Endothelial cell of umbilical vein (primary cell): ENCODE results near the gene RP9. TPM values are rescaled to one million over a fixed set of nuclear protein-coding genes. Genes with fewer than 3 reads are reported as not detected.

ENCODE experiments used
- BruUV-seq: library from RNA; stranded (reverse); fragments of 400-500 nt; replicated peaks from 2 replicates; lab custom pipeline; 2021; lab: Mats Ljungman, UMichigan
- CTCF ChIA-PET: fragments of 300-600, 350-600 bp; sonication (Branson Sonifier 250); formaldehyde crosslinking; loops from one replicate; lab custom pipeline; 2021; ENCODE audit warnings: antibody characterized with exemption, inconsistent platforms; lab: Charles Lee
- POLR2A ChIA-PET: fragments of 300-600, 350-600 bp; sonication (Branson Sonifier 250); formaldehyde crosslinking; loops from one replicate; lab custom pipeline; 2021; ENCODE audit warnings: antibody characterized with exemption, inconsistent platforms; lab: Charles Lee
- DNase-seq: peaks from one replicate; pipeline ENCODE4 v3.0.0-alpha.2; 2011; ENCODE audit warnings: low read depth, low spot score
- FAIRE-seq: peaks from 2 replicates; lab custom pipeline; 2011; peaks lifted over from hg19 to GRCh38; lab: Jason Lieb, UNC
- H2AFZ ChIP-seq: 2 replicates; pipeline ENCODE4 v1.6.0; 2012; ENCODE audit warnings: low read depth, low read length, control low read depth, inconsistent platforms
- H3K27ac ChIP-seq: 2 replicates; pipeline ENCODE4 v1.5.1; 2011; ENCODE audit warnings: low read depth, mild to moderate bottlenecking, control low read depth, low read length, moderate library complexity; ENCODE audit not compliant: insufficient read depth
- H3K27me3 ChIP-seq, 2 experiments: 2 replicates each; pipeline versions ENCODE4 v1.6.0 to v1.6.1; 2011; ENCODE audit warnings: low read length in 2 of 2, mixed read lengths in 1 of 2; ENCODE audit not compliant: control insufficient read depth in 2 of 2, insufficient read depth in 2 of 2
- H3K36me3 ChIP-seq, 2 experiments: 2 replicates in 1 of 2; 3 replicates in 1 of 2; pipeline ENCODE4 v1.5.1; 2011; ENCODE audit warnings: low read length in 2 of 2, mild to moderate bottlenecking in 1 of 2, moderate library complexity in 1 of 2; ENCODE audit not compliant: control insufficient read depth in 2 of 2, insufficient read depth in 2 of 2; ENCODE audit errors: extremely low read depth in 1 of 2
- H3K4me1 ChIP-seq: 3 replicates; pipeline ENCODE4 v1.5.1; 2011; ENCODE audit warnings: mild to moderate bottlenecking, low read length; ENCODE audit not compliant: control insufficient read depth, insufficient read depth; ENCODE audit errors: extremely low read depth
- H3K4me2 ChIP-seq: 2 replicates; pipeline ENCODE4 v1.6.1; 2011; ENCODE audit warnings: low read length, control low read depth, mixed read lengths; ENCODE audit not compliant: insufficient read depth
- H3K4me3 ChIP-seq, 3 experiments: fragments of 200-600 bp in 1 of 3; sonication (generic), shearing (Covaris generic) in 1 of 3; replicated peaks in 1 of 3; 2 replicates each; pipeline ENCODE4 v1.5.1; 2011 to 2016; ENCODE audit warnings: control low read depth in 3 of 3, low read length in 3 of 3, mild to moderate bottlenecking in 2 of 3, inconsistent platforms in 1 of 3, low read depth in 1 of 3, moderate library complexity in 1 of 3; ENCODE audit not compliant: insufficient read depth in 1 of 3
- H3K79me2 ChIP-seq: 2 replicates; pipeline ENCODE4 v1.6.0; 2012; ENCODE audit warnings: low read length, inconsistent platforms; ENCODE audit not compliant: control insufficient read depth, insufficient read depth
- H3K9ac ChIP-seq: replicated peaks from 2 replicates; pipeline ENCODE3; 2011; ENCODE audit warnings: low read length, control low read depth; ENCODE audit not compliant: insufficient read depth; ENCODE audit errors: extremely low read depth
- H3K9me1 ChIP-seq: replicated peaks from 3 replicates; pipeline ENCODE4 v1.6.0; 2011; ENCODE audit warnings: mild to moderate bottlenecking, low read length; ENCODE audit not compliant: control insufficient read depth, insufficient read depth; ENCODE audit errors: extremely low read depth
- H3K9me3 ChIP-seq: replicated peaks from 2 replicates; pipeline ENCODE4 v1.5.1; 2012; ENCODE audit warnings: low read length, inconsistent platforms; ENCODE audit not compliant: control insufficient read depth, insufficient read depth
- H4K20me1 ChIP-seq: replicated peaks from 2 replicates; pipeline ENCODE3; 2011; ENCODE audit warnings: mild to moderate bottlenecking, low read length; ENCODE audit not compliant: control insufficient read depth, insufficient read depth; ENCODE audit errors: extremely low read depth
- EZH2 ChIP-seq: IDR thresholded peaks from 2 replicates; pipeline ENCODE4 v1.6.1; 2012; ENCODE audit warnings: borderline replicate concordance, low read depth, mild to moderate bottlenecking, moderate library complexity, low read length, inconsistent platforms; ENCODE audit not compliant: severe bottlenecking
- FOS ChIP-seq: IDR thresholded peaks from 2 replicates; pipeline ENCODE4 v1.6.1; 2011; ENCODE audit warnings: mild to moderate bottlenecking, low read length, moderate library complexity, borderline replicate concordance; ENCODE audit not compliant: insufficient read depth
- GATA2 ChIP-seq: IDR thresholded peaks from 2 replicates; pipeline ENCODE4 v1.7.0; 2011; ENCODE audit warnings: low read depth, mild to moderate bottlenecking, moderate library complexity, mixed read lengths, low read length; ENCODE audit not compliant: insufficient read length, insufficient read depth
- JUN ChIP-seq: IDR thresholded peaks from 2 replicates; pipeline ENCODE4 v1.6.1; 2011; ENCODE audit warnings: borderline replicate concordance, low read depth; ENCODE audit not compliant: insufficient read length, insufficient read depth
- MAX ChIP-seq: IDR thresholded peaks from 2 replicates; pipeline ENCODE4 v1.6.1; 2011; ENCODE audit not compliant: insufficient read depth, insufficient read length
- POLR2A ChIP-seq: IDR thresholded peaks from 2 replicates; pipeline ENCODE4 v1.6.1; 2012; ENCODE audit warnings: low read depth, mild to moderate bottlenecking, control low read depth, low read length
- POLR2AphosphoS5 ChIP-seq: IDR thresholded peaks from 2 replicates; pipeline ENCODE4 v1.6.1; 2012; ENCODE audit warnings: low read depth, mild to moderate bottlenecking, control low read depth, low read length, moderate library complexity; ENCODE audit not compliant: insufficient read depth
- dilution Hi-C: fragments of 300-500 bp; cut with MboI; formaldehyde crosslinking; loops from one replicate; pipeline ENCODE4 v1.15.0; 2019; ENCODE audit warnings: low sequenced_read_pairs; ENCODE audit not compliant: extremely low pct_ligation_motif_present
- intact Hi-C: fragments of 100-400 bp; cut with micrococcal nuclease; formaldehyde crosslinking; loops from one replicate; pipeline ENCODE4 v1.10.0; 2022
- polyA plus RNA-seq, 4 experiments: library from polyadenylated mRNA; depleted of rRNA in 3 of 4; stranded (reverse) in 3 of 4; unstranded in 1 of 4; fragments of >200 nt; gene quantifications; 2 replicates each; pipeline versions ENCODE4 v1.2.1 to v1.2.3, GENCODE V29; 2011 to 2012; ENCODE audit warnings: missing spikeins in 1 of 4
- total RNA-seq: library from RNA; stranded (reverse); gene quantifications from 2 replicates; pipeline ENCODE4 v1.2.3, GENCODE V29; 2021
- TF ChIP-seq, protein P1 (sequence below), 2 donors: IDR thresholded peaks; 1 replicate in 1 of 2; 2 replicates in 1 of 2; pipeline ENCODE4 v1.5.1; 2011; ENCODE audit warnings: low read length in 2 of 2, mild to moderate bottlenecking in 2 of 2, moderate library complexity in 2 of 2, control low read depth in 1 of 2, inconsistent platforms in 1 of 2, low read depth in 1 of 2; ENCODE audit not compliant: insufficient read depth in 1 of 2; ENCODE audit errors: extremely low read depth in 1 of 2

The RP9 gene
- total and polyA plus RNA-seq, 2 donors (not counting 3 experiments of a cell fraction or from before 2014, with no cell fraction given): 16.0 to 18.5 TPM

- peaks cover 10% of the 10 kb centered on the region for H3K4me1 ChIP-seq
- TF ChIP-seq POLR2AphosphoS5 (no peak), GATA2 (no peak), JUN (peak; percentile 72), MAX (no peak), POLR2A (no peak), FOS (no peak), EZH2 (no peak)
- TF ChIP-seq, protein P1, sequence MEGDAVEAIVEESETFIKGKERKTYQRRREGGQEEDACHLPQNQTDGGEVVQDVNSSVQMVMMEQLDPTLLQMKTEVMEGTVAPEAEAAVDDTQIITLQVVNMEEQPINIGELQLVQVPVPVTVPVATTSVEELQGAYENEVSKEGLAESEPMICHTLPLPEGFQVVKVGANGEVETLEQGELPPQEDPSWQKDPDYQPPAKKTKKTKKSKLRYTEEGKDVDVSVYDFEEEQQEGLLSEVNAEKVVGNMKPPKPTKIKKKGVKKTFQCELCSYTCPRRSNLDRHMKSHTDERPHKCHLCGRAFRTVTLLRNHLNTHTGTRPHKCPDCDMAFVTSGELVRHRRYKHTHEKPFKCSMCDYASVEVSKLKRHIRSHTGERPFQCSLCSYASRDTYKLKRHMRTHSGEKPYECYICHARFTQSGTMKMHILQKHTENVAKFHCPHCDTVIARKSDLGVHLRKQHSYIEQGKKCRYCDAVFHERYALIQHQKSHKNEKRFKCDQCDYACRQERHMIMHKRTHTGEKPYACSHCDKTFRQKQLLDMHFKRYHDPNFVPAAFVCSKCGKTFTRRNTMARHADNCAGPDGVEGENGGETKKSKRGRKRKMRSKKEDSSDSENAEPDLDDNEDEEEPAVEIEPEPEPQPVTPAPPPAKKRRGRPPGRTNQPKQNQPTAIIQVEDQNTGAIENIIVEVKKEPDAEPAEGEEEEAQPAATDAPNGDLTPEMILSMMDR (IDR thresholded peaks at IDR 0.05; ENCODE audit: extremely low read depth in 1 of 2, insufficient read depth in 1 of 2, low read depth in 1 of 2, low read length in 2 of 2): no peak
- FAIRE-seq (peak; percentile 68), DNase-seq (peak; percentile 69)
- no peaks in the 10 kb centered on the region for H3K9me3 ChIP-seq
- peak overlapping the region; percentile 35 for H2AFZ ChIP-seq
- H3K9ac ChIP-seq: no peak overlapping the region
- peak overlapping the region; percentile 28 for H3K4me2 ChIP-seq
- no peaks in the 10 kb centered on the region for H3K79me2 ChIP-seq
- peaks cover 10 to 17% of the 10 kb centered on the region in 2 experiments for H3K27me3 ChIP-seq
- no TSS peak for BruUV-seq
- ChIA-PET POLR2A (interaction anchor here (1.4 kb wide), 1 partner anchor 10 kb away, joined by 5 read pairs; the partner anchor contains the start of gene NT5C3A), CTCF (interaction anchor here (0.7 to 2.8 kb wide), 5 partner anchors 10 to 228 kb away, joined by 3 to 12 read pairs (median 4); partner anchors contain the start of genes NT5C3A and RP9)
- dilution Hi-C loops: no loop called here
- H3K4me3 ChIP-seq: no peak overlapping the region
- H3K9me1 ChIP-seq: no peaks in the 10 kb centered on the region
- H4K20me1 ChIP-seq: no peaks in the 10 kb centered on the region
- no peaks in the 10 kb centered on the region for H3K36me3 ChIP-seq
- H3K27ac ChIP-seq: peak overlapping the region; percentile 7
- intact Hi-C loops: no loop called here
These were observed 36.7 kb downstream of the RP9 start for GRCh38 chr7:33072471-33072870.
